NCI-H2081 treated with DMSO at 0.1 percent for 48 hours (cell line): ENCODE data around the gene ETFA.

Experiments
- DNase-seq: peaks from one replicate; lab custom pipeline; 2025; lab: John Stamatoyannopoulos, UW

Gene ETFA

GRCh38 chr15:76195506-76196268 lies 115.6 kb downstream of the ETFA start:
- DNase-seq, result no peak

GRCh38 chr15:76193934-76194333 lies 117.3 kb downstream of the ETFA start:
- DNase-seq, result no peak

- no peak for DNase-seq
These were observed 118.6 kb downstream of the ETFA start for GRCh38 chr15:76192715-76193114.

GRCh38 chr15:76191539-76192244 lies 119.6 kb downstream of the ETFA start:
- DNase-seq, result no peak

DNA sequence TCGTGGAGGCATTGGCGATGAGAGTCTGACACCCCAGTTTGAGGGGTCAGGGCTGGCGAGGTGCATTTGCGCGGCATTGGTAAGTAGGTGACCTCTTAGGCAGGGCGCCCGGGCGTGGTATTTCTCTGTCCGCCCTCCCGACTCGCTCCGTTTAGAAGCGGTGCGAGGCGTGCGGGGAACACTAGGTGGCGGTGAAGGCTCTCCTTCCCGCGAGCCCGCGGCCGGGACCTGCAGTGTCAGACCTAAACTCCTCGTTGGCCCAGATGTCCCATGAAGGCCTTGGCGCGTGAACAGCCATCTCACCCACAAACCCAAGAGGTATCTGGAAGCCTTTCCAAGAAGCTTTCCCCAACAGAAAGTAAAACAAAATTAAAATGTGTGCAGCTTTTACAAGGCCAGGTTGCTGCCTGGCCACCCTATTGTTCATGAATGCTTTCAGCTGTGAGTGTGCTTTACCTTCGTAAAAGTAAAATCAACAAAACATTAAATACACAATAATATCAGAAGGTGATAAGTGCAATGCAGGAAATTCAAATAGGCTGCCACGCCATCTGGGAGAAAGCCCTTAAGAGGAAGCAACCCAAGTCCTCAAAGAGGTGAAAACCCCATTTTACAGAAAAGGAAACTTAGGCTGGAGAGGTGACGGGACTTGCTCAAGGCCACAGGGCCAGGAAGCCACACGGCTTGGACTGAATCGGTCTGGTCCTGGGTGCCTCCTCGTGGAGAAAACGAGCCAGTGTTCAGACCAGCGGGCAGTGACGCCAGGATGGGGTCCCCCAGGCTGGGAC lies 120.3 kb downstream of the ETFA start:
- DNase-seq, result peak; percentile 30

GRCh38 chr15:76190070-76190564 lies 121.2 kb downstream of the ETFA start:
- no peak for DNase-seq

GRCh38 chr15:76189106-76189505 lies 122.2 kb downstream of the ETFA start:
- DNase-seq, result no peak

- no peak for DNase-seq
These were observed 124.1 kb downstream of the ETFA start for GRCh38 chr15:76187163-76187562.

GRCh38 chr15:76185716-76186115 lies 125.6 kb downstream of the ETFA start:
- no peak for DNase-seq

DNA sequence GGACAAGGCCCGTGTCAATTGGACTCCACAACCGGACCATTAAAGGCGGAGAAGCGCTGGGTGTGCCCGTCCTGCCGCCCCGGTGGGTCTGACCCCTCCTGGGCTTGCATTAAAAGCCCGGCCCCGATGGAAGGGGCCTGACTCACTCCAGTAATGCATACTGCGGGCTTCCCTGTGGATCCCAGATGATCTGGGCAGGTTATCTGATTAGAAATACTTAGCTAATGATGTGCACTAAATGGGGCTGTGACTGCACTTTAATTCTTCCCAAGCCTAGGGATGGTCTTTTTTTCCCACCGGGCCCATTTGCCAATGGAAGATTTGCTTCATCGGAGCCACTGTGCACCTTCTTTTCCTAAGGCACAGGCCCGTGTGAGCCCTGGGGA lies 126.6 kb downstream of the ETFA start:
- no peak for DNase-seq

DNA sequence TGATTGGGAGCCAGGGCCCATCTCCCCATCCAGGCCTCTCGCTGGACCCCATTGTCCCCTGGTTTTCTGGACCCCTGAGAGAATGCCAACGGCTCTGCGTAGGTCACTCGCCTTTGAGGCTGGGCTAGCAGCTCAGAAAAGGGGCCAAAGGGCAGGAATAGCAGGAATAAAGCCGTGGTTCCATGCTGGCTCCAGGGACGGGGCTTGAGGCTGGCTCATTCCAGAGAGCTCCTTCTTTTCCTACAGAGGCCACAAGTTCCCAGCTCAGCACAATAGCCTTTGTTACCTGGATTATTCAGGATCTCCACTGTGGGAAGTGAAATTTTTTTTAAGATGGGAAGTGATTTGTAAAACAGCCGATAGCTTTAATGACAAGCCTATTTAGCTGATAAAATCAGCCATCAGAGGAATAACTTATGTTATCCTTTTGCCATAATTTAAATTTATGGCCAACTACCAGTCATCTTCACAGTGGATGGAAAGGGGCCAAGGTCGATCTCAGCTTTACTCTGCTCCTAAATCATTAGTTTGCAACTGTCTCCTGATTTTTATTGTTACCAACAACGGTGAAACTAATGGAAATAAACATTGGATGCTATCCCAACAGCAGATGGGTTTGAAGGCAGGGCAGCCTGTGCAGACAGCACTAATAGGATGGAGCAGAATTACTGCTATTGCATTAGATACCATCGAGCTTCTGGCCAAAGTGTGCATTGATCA lies 127.2 kb downstream of the ETFA start:
- no peak for DNase-seq

GRCh38 chr15:76181705-76182107 lies 129.6 kb downstream of the ETFA start:
- no peak for DNase-seq

DNA sequence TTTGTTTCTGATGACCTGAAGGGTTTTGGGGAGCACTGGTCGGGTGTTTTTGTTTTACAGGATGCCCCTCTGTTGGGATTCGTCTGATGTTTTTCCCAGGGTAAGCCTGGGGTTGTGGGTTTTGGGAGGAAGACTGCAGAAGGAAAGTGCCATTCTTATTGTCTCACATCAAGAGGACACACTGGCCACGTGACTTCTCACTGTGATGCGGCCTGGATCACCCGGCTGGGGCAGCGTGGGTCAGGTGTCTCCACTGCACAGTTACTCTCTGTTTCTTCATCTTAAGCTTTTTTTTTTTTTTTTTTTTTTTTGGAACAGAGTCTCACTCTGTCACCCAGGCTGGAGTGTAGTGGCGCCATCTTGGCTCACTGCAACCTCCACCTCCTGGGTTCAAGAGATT lies 130.9 kb downstream of the ETFA start:
- no peak for DNase-seq

DNA sequence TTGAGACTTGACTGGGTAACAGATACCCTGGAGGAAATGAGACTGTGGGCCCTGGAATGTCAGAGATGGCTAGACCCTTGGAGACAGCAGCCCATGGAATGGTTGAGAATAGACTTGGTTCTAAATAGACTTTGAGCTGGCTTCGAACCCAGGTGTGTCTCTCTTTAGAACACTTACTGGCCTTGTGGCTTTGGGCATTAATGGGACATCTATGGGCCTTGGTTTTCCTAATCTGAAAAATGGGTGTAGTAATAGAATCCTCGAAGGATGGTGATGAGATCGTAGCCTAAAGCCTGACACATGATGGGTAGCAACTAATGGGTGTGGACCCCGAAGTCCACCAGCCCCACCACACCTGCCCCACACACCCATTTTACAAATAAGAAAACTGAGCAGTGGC lies 132.2 kb downstream of the ETFA start:
- no peak for DNase-seq

DNA sequence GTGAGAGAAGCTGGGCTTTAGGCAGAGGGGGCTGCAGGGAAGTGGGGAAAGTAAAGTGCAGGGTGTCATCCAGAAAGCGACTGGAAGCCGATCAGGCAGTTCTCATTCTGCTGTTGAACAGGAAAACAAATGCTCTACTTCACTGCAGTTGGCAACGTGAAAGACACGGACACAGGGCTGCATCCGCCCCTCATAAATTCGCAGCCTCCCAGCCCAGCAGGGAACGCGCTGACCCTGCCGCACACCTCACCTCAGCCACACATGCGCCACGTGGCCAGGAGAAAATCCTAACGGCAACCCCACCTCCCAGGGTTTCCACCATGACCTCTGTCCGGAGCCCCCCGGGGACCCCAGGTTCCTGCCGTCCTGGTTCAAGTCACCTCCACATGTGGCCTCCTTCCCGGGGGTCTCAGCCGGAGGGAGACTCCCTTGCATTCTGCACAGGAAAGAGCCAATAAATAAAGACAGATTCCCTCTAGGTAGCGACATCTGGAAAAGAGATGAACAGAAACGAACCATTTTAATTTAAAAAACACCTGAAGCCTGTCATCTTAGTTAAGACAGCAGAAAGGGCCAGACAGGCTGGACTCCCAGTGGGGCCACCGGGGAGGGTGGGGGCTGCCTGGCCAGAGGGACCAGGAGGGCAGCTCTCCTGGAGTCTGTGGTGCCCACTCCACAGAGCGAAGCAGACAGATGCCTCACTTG lies 132.8 kb downstream of the ETFA start:
- DNase-seq, result no peak

DNA sequence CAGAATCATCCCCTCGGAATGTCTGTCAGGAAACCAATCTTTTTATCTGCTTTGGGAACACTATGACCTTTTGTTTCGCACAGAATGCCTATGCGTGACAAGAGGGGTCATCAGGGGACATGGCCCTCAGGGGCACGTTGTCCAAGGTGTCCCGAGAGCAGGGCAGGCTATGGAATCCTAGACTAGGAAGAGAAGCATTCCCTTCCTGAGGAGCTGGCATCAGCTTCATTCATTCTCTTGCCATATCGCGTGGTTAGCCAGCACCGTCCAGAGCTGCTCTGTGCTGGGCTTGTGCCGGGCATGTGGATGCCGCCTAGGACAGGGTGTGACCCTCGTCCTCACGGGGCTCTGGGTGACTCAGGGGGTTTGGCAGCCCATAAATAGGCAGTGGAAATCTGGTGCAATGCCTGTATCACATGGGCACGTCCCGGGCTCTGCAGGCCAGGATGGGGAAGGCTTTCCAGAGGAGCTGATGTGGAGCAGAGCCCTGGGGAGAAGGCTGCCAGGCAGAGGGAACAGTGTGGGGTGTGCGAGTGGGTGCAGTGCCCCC lies 133.7 kb downstream of the ETFA start:
- DNase-seq, result no peak

GRCh38 chr15:76176487-76177085 lies 134.7 kb downstream of the ETFA start:
- no peak for DNase-seq

GRCh38 chr15:76176059-76176458 lies 135.2 kb downstream of the ETFA start:
- no peak for DNase-seq

DNA sequence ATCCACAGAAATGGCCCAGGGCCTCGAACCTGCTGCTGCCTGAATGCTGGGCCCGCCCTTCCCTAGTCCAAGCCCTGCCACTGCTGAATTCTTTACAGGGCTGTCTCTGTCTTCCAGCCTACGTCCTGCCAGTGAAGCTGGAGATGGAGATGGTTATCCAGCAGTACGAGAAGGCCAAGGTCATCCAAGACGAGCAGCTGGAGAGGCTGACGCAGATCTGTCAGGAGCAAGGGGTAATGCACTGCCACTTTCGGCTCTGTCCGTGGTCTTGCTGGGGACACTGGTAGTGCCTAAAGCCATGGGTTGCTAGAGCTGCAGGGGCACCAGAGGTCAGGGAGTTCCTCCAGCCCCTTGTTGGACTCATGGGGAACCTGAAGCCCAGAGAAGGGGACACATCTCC lies 135.8 kb downstream of the ETFA start:
- DNase-seq, result no peak

DNA sequence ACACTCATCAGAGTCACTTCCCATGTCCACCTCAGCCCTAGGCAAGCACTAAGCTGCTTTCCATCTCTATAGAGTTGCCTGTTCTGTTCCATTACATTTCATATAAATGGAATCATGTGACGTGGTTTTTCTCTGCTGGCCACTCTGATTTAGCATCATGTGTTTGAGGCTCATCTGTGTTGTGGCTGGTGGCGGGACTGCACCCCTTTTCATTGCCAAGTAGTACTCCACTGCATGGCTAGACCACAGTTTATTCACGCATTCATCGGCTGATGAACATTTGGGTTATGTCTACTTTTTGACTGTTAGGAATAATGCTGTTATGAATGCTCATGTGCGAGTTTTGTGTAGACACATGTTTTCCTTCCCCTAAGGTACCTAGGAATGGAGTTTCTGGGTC lies 136.6 kb downstream of the ETFA start:
- DNase-seq, result no peak
